B cell (primary cell): ENCODE measurements around the gene IVL.

Experiments used
- EZH2 ChIP-seq: IDR thresholded peaks from 2 replicates; pipeline ENCODE4 v1.6.1; 2012; ENCODE audit warnings: borderline replicate concordance, low read depth, mild to moderate bottlenecking, moderate library complexity, low read length; ENCODE audit not compliant: insufficient read depth, poor library complexity, severe bottlenecking
- TF ChIP-seq, protein P1 (sequence below): fragments of 200-600 bp; IDR thresholded peaks from one replicate; pipeline ENCODE4 v1.8.0; 2022; ENCODE audit warnings: antibody characterized with exemption, mild to moderate bottlenecking

- TF ChIP-seq, protein P1, sequence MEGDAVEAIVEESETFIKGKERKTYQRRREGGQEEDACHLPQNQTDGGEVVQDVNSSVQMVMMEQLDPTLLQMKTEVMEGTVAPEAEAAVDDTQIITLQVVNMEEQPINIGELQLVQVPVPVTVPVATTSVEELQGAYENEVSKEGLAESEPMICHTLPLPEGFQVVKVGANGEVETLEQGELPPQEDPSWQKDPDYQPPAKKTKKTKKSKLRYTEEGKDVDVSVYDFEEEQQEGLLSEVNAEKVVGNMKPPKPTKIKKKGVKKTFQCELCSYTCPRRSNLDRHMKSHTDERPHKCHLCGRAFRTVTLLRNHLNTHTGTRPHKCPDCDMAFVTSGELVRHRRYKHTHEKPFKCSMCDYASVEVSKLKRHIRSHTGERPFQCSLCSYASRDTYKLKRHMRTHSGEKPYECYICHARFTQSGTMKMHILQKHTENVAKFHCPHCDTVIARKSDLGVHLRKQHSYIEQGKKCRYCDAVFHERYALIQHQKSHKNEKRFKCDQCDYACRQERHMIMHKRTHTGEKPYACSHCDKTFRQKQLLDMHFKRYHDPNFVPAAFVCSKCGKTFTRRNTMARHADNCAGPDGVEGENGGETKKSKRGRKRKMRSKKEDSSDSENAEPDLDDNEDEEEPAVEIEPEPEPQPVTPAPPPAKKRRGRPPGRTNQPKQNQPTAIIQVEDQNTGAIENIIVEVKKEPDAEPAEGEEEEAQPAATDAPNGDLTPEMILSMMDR: no peak
- TF ChIP-seq EZH2: no peak
Observed at GRCh38 chr1:152912900-152913299, 4.6 kb downstream of the IVL start.
